HK-2 (cell line): ENCODE results near the gene IL9R.
"Not testable (repeated sequence)": the region's sequence is repeated elsewhere in the genome, so short reads cannot be mapped to it uniquely, and the experiment has no call there.

Source experiments
- DNase-seq: peaks from one replicate; pipeline ENCODE4 v3.0.0-alpha.2; 2018; ENCODE audit not compliant: unreplicated experiment

Gene IL9R

DNA sequence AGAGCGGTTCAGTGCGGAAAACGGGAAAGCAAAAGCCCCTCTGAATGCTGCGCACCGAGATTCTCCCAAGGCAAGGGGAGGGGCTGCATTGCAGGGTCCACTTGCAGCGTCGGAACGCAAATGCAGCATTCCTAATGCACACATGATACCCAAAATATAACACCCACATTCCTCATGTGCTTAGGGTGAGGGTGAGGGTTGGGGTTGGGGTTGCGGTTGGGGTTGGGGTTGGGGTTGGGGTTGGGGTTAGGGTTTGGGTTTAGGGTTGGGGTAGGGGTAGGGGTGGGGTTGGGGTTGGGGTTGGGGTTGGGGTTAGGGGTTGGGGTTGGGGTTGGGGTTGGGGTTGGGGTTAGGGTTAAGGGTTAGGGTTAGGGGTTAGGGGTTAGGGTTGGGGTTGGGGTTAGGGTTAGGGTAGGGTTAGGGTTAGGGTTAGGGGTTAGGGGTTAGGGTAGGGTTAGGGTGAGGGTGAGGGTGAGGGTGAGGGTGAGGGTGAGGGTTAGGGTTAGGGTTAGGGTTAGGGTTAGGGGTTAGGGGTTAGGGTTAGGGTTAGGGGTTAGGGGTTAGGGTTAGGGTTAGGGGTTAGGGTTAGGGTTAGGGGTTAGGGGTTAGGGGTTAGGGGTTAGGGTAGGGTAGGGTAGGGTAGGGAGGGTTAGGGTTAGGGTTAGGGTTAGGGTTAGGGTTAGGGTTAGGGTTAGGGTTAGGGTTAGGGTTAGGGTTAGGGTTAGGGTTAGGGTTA is 32.4 kb downstream of the IL9R start:
- DNase-seq, result not testable (repeated sequence)

- not testable (repeated sequence) for DNase-seq
Observed at GRCh38 chrX:156030474-156030873, 33.0 kb downstream of the IL9R start.
